ENCODE measurements around the gene LMCD1.

DNA sequence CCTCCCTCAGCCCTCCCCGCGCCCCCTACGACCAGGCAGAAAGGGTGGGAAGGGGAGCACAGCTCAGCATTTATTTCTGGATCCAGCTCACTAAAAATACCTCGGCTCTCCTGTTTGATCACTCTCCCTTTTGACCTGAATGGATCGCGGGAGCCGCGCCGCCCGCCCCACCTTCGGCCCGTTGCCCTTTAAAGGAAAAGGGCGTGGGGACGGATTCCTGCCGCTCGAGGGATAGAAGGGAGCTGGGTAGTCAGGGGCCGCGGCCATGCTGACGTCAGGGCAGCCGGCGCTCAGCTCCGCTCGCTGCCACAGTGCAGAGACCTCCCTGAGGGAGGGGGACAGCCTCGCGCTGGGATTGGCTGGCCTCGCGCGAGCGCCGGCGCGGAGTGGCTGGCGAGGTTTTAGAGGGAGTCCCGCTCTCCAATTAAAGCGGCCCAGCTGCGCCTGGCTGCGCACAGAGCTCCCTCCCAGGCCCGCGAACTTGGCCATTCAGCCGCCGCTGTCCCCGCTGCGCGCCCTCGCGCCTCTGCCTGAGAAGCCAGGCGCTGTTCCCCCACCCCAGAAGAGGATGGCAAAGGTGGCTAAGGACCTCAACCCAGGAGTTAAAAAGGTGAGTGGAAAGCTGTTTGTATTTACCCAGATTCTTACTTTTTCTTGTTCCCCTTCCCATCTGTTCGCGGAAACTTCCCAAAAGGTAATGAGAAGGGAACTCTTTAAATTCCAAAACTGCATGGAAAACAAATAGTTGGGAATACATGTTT, at the start of gene LMCD1:
- TF ChIP-seq, protein P1, sequence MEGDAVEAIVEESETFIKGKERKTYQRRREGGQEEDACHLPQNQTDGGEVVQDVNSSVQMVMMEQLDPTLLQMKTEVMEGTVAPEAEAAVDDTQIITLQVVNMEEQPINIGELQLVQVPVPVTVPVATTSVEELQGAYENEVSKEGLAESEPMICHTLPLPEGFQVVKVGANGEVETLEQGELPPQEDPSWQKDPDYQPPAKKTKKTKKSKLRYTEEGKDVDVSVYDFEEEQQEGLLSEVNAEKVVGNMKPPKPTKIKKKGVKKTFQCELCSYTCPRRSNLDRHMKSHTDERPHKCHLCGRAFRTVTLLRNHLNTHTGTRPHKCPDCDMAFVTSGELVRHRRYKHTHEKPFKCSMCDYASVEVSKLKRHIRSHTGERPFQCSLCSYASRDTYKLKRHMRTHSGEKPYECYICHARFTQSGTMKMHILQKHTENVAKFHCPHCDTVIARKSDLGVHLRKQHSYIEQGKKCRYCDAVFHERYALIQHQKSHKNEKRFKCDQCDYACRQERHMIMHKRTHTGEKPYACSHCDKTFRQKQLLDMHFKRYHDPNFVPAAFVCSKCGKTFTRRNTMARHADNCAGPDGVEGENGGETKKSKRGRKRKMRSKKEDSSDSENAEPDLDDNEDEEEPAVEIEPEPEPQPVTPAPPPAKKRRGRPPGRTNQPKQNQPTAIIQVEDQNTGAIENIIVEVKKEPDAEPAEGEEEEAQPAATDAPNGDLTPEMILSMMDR (IDR thresholded peaks at IDR 0.05) = peak in 2 of 6 experiments; percentile 27 to 29
- peak in 1 of 2 donors; percentile 85 for TF ChIP-seq POLR2A (IDR thresholded peaks at IDR 0.05)
